ENCODE data around the gene GNRHR.

DNA sequence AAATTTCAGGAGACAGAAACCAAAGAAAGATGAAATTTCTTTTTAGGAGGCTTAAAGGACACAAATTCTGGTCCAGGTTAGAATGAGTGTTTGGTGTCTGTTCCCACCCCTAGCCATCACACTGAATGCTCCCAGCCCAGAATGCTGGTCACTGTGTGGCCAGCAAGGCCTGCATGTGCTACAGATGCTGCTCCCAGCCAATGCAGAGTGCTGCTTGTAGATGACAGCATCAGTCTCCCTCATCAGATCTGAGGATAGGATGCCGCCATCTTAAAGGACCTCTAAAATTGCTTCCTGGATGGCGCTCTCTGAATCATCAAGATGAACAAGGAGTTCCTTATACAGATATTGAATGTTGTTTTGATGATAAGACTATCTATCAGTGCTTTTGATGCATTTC, 35.3 kb downstream of the GNRHR start:
- TF ChIP-seq, protein P1, sequence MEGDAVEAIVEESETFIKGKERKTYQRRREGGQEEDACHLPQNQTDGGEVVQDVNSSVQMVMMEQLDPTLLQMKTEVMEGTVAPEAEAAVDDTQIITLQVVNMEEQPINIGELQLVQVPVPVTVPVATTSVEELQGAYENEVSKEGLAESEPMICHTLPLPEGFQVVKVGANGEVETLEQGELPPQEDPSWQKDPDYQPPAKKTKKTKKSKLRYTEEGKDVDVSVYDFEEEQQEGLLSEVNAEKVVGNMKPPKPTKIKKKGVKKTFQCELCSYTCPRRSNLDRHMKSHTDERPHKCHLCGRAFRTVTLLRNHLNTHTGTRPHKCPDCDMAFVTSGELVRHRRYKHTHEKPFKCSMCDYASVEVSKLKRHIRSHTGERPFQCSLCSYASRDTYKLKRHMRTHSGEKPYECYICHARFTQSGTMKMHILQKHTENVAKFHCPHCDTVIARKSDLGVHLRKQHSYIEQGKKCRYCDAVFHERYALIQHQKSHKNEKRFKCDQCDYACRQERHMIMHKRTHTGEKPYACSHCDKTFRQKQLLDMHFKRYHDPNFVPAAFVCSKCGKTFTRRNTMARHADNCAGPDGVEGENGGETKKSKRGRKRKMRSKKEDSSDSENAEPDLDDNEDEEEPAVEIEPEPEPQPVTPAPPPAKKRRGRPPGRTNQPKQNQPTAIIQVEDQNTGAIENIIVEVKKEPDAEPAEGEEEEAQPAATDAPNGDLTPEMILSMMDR (IDR thresholded peaks at IDR 0.05) = no peak
- TF ChIP-seq POLR2AphosphoS5 (IDR thresholded peaks at IDR 0.05) (no peak), POLR2A (IDR thresholded peaks at IDR 0.05) (no peak), EP300 (IDR thresholded peaks at IDR 0.05) (no peak)

Data from upper lobe of left lung (tissue), 4 donors.